Stromal cell of bone marrow (primary cell): Measurements from ENCODE around the gene SIRPG.

Experiments used
- DNase-seq: peaks from one replicate; pipeline ENCODE4 v3.0.0-alpha.2; 2012; ENCODE audit warnings: low read depth

Gene SIRPG

GRCh38 chr20:1595333-1595732 lies 62.2 kb downstream of the SIRPG start:
- DNase-seq: no peak

- DNase-seq: no peak
Measured at GRCh38 chr20:1588533-1589460, 68.8 kb downstream of the SIRPG start.

DNA sequence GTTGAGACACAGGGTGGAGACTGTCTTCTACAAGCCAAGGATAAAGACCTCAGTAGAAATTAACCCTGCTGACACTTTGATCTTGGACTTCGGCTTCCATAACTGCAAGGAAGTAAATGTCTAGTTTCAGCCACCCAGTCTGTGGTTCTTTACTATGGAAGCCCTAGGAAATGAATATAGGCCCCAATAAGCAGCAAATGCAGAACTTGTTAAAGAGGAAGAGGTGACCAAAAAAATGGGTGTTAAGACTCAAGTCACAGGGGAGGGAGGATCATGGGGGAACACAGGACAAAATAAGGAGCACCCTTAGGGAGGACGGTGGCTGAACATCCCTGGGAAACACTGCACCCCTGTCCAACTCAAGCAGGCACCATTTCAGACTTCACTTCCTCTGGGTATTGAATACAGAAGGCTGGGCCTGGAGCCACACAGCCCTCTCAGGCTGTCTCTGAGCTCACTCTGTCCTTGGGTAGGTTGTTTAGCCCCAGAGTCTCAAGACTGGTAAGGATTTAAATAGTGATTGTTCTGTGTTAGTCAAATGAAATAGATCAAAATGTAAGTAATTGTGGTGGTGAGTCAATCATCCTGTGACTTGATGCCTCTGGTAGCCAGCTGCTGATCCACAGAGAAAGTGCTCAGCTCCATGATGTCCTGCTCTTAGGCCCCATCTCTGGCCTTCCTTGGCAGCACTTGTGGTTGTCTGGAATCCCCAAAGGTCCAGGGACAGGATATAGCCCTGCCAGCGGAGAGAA lies 69.6 kb downstream of the SIRPG start:
- DNase-seq: no peak

- DNase-seq: no peak
Measured at GRCh38 chr20:1579488-1579887, 78.1 kb downstream of the SIRPG start.
